NB4 (cell line): ENCODE results near the gene ABCA8.
"Not testable (repeated sequence)": the region's sequence is repeated elsewhere in the genome, so short reads cannot be mapped to it uniquely, and the experiment has no call there.

Experiments used
- DNase-seq: peaks from one replicate; pipeline ENCODE4 v3.0.0; 2010; ENCODE audit warnings: low read depth
- H3K4me3 ChIP-seq: one replicate; pipeline ENCODE4 v1.5.1; 2011; ENCODE audit warnings: mild to moderate bottlenecking, low read depth, low read length, moderate library complexity
- CTCF ChIP-seq: IDR thresholded peaks from one replicate; pipeline ENCODE4 v1.5.1; 2012; ENCODE audit warnings: low read depth, low read length
- MAX ChIP-seq: IDR thresholded peaks from 2 replicates; pipeline ENCODE4 v1.6.1; 2011; ENCODE audit warnings: low read depth, low read length
- MYC ChIP-seq: IDR thresholded peaks from 2 replicates; pipeline ENCODE4 v1.6.1; 2011; ENCODE audit warnings: low read depth, low read length
- POLR2A ChIP-seq: IDR thresholded peaks from 2 replicates; pipeline ENCODE4 v1.6.1; 2011; ENCODE audit warnings: mild to moderate bottlenecking; ENCODE audit not compliant: insufficient read length; ENCODE audit errors: extremely low read depth

Gene ABCA8

DNA sequence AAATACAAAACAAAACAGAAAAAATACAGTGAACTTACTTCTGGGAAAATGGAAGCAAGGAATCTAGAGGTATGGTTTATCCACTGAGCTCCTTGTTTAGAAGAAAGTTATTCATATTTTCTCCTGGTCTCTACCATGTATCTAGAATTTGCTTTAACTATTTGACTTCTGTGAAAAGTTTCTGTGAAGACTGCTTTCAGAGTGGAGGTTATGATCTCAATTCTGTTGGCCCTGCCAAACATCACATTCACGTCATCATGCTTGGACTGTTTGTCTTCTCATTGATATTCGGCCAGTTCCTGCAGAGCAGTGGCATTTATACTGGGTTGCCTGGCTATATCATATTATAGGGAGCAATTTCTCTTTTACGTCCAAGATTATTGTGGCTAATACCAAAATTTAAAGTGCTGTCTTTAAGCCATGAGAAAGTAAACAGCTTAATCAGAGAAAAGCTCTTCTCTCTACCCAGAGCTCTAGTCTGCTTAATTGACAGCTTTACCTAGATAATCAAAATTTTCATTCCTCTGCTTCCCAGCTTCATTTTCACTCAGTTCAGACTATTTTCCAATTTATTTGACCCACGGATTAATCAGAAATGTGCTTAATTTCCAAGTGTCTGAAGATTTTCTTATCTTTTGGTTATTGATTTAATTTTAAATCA is at the start of gene ABCA8:
TSS of gene ABCA8 (minus strand) at position 212 of the 661 bp plus-strand sequence. CDS start 13,358 bp downstream, outside the sequence.
- H3K4me3 ChIP-seq = no peak within 1 kb of the TSS
- TF ChIP-seq MAX = no peak
- TF ChIP-seq CTCF = no peak
- no peak for TF ChIP-seq POLR2A
- no peak for TF ChIP-seq MYC
- DNase-seq = no peak

DNA sequence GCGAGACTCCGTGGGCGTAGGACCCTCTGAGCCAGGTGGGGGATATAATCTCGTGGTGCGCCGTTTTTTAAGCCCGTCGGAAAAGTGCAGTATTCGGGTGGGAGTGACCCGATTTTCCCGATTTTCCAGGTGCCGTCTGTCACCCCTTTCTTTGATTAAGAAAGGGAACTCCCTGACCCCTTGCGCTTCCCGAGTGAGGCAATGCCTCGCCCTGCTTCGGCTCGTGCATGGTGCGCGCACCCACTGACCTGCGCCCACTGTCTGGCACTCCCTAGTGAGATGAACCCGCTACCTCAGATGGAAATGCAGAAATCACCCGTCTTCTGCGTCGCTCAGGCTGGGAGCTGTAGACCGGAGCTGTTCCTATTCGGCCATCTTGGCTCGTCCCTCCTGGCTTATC is 49.6 kb upstream of the ABCA8 start:
- H3K4me3 ChIP-seq, DNase-seq: not testable (repeated sequence)

- not testable (repeated sequence) for H3K4me3 ChIP-seq
Observed at GRCh38 chr17:68999743-69000142, 44.6 kb upstream of the ABCA8 start.

DNA sequence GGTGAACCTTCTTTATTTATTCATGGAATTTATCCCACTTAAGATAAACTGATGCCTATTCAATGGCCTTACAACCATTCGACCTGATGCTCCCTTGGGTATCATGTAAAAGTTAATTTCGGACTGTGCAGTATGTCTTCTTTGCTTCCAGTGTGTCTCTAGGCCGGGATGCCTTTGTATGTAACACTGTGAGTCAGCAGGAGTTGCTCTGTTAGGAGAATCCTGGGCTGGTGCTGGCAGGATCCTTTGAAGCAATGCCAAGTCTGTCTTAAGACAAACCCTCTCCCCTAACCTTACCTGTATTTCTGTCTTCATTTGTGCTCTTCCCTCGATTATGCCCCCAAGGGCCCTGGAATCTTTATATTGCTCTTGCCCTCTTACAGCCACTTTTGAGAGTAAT is 37.9 kb upstream of the ABCA8 start:
- no peak overlapping the region for H3K4me3 ChIP-seq
- no peak for DNase-seq
- no peak for TF ChIP-seq CTCF
- TF ChIP-seq POLR2A = no peak
- TF ChIP-seq MAX = no peak

More at GRCh38 chr17:68999743-69000142, 44.6 kb upstream of the ABCA8 start:
- DNase-seq = not testable (repeated sequence)

DNA sequence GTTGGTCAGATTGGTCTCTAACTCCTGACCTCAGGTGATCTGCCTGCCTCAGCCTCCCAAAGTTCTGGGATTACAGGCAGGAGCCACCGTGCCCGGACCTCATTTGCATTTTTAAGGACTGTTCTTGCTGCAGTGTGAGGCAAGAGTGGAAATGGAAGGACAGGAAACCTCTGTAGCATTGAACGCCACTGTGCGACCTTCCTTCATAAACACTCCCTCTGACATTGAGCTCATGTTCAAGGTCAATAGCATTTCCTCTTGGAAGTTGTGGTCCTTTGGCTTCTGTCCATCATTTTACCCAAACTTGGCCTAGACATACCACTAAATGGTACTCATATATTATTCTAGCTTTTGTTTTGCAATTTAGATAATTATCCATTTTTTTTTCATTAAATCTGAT is 32.8 kb upstream of the ABCA8 start:
- DNase-seq = no peak
- H3K4me3 ChIP-seq = no peak overlapping the region
- TF ChIP-seq MAX = no peak
- no peak for TF ChIP-seq POLR2A
- TF ChIP-seq MYC = no peak
- TF ChIP-seq CTCF = no peak

DNA sequence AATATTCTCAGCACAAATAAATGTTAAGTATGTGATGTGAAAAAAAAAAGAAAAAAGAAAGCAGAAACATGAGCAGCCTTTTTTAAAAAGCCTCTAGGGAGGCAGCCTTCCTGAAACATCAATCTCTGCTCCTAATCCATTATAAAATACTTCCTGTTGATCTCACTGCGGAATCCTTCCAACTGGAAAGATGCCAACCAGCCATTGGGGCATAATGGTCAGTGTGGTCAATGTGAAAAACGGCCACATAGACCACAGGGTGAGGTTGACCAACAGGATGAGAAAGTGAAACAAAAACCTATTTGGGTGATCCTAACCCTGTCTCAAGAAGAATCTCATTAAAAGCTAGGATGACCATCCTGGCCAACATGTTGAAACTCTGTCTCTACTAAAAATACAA is 26.1 kb upstream of the ABCA8 start:
- TF ChIP-seq MAX = no peak
- no peak overlapping the region for H3K4me3 ChIP-seq
- DNase-seq = no peak

GRCh38 chr17:68973098-68973846 is 18.1 kb upstream of the ABCA8 start:
- no peak for TF ChIP-seq POLR2A
- no peak for TF ChIP-seq CTCF
- no peak for TF ChIP-seq MAX
- no peak for TF ChIP-seq MYC
- no peak for DNase-seq

More at GRCh38 chr17:68973098-68973846, 18.1 kb upstream of the ABCA8 start:
- H3K4me3 ChIP-seq = no peak overlapping the region
